HG03039 (cell line): ENCODE data around the gene FOXP4.

Experiments used
- ATAC-seq: cut with Tn5 transposase; IDR thresholded peaks from one replicate; pipeline ENCODE4 v1.9.1; 2021; ENCODE audit warnings: mild to moderate bottlenecking, moderate library complexity; ENCODE audit not compliant: unreplicated experiment

The FOXP4 gene

DNA sequence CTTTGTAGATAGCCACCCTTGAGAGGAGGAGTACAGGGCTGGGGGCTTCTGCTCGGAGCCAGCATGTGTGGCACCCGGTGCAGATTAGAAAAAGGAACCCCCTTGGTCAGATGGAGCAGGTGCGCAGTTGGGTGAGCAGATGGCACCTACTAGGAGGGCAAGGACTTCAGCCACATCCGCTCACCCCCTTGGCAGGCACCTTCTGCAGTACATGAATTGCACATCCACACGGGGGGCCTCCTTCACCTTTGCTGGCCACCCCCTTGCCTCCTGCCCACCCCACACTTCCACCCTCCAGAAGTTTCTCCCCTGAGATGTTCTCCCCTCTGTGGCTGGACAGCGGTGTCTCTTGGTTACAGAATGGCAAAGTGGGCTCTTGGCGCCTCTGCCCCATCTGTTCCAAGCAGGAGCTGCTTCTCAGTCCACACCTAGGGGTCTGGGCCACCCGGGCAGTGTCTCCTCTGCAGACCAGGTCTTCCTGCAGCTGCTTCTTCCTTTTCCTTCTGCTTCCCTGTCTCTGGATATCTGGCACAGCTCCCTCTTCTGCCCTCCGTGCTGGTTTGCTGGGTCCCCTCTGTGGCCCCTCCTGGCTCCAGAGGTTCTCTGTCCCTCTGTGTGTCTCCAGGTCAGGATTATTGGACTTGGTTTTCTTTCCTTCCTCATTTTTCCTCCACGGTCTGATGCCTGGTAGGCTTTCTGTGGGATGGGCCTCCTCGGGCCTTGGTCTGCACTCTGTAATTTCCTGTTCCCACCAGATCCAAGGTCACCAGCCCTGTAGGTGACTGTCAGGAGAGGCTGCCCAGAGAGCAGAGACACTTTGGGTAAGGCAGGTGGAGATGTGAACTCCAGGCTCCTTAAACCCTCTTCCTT is 96.1 kb downstream of the FOXP4 start:
- ATAC-seq, result no peak

DNA sequence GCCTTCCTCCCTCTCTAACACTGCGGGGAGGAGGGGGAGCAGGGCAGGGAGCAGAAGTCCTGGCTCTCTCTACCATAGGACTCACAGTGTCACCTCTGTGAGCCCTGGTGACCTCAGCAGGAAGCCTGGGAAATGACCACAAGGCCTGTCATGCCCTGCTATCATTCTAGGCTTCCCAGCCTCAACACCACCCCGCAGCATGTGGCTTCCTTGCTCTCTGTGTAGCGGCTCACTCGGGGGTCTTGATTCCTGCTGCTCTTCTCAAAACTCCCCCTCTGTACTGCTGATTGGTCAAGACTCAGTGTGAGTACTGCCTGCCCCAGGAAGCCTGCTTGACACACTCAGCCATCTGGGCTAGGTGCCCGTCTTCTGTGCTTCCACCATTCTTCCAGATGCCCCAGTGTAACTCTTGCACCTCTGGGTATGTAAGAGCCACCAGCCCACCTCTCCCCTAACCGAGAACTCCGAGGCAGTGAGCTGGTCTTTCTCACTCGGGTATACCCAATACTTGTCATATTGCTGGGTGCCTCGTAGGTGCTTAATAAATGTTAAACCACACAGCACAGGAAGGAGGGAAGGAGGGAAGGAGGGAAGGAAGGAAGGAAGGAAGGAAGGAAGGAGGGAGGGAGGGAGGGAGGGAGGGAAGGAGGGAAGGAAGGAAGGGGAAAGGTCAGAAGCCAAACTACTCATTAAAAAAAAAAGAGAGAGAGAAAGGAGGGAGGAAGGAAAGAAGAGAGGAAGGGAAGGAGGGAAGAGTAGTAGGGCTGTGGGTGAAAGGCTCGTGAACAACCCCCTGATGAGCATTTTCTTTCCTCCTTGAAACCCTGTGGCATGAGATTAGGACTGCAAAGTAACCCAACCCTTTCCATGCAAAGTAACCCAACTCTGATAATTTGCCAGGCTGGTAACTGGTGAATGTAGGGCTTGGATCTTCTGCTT is 97.0 kb downstream of the FOXP4 start:
- ATAC-seq, result no peak

DNA sequence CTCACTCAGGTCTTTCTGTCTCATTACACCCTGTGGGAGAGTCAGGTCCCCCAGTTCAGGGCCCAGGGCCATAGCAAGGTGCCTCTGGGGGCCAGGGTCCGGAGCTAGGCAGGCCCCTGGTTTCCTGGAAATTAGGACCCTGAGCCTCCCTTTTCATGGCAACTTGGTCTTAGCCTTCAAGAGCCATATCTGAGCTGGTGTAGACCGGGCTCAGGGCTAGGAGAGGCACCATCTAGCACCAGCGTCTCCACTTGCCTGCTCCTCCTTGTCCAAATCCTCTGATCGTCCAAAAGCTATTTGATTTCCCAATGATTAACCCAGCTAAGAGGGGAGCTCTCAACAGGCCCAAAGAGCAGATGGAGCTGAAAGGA is 97.7 kb downstream of the FOXP4 start:
- ATAC-seq, result no peak

DNA sequence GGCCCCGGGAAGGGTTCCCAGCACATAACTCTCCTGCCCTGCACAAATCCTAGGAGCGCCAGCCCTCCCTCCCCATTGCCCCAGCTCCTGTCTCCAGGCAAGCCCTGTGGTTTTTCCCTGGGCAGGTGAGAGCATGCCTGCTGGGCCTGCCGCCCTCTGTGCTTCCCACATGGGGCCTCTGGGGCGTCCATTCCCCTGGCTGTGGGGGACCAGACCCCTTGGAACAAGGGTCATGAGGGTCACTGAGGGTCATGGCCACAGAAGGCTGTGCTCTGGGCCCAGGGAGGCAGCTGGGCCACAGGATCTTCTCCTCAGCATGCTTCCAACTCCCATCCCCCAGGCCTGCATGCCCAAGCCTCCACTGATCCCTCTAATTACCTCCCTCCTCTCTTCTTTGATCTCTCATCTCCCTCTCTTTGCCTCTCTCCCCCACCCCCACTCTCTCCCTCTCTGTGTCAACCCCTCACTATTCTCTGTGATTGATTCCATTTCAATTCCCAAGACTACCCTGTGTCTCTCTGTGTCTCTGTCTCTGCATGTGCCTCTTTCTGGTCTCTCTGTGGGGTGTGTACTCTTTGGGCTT is 98.2 kb downstream of the FOXP4 start:
- no peak for ATAC-seq

DNA sequence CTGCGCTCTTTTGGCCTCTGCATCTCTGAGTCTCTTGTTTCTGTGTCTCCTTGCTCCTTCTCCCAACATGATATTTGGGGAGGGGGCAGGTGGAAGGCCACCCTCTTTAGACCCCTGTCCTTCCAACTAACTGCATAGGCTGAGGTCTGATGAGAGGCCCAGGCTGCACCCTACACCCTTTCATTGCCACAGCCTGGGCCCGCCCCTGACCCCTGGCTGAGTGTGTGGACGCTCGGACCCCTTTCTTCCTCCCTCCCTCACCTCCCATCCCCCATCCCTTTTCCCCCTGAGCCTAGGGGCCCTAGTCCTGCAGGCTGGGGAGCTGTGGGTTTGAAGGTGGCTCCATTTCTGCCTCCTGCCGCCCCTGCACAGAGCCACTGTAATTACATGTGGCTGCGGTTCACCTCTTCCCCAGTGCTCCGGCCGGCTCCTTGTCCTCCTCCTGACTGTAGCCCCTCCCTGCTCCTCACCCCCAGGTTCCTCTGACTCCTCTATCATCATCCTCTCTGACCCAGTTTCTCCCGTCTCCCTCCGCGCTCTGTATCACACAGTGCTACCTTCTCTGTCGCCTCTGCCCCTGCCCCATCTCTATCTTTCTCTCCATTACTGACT is 98.9 kb downstream of the FOXP4 start:
- no peak for ATAC-seq

DNA sequence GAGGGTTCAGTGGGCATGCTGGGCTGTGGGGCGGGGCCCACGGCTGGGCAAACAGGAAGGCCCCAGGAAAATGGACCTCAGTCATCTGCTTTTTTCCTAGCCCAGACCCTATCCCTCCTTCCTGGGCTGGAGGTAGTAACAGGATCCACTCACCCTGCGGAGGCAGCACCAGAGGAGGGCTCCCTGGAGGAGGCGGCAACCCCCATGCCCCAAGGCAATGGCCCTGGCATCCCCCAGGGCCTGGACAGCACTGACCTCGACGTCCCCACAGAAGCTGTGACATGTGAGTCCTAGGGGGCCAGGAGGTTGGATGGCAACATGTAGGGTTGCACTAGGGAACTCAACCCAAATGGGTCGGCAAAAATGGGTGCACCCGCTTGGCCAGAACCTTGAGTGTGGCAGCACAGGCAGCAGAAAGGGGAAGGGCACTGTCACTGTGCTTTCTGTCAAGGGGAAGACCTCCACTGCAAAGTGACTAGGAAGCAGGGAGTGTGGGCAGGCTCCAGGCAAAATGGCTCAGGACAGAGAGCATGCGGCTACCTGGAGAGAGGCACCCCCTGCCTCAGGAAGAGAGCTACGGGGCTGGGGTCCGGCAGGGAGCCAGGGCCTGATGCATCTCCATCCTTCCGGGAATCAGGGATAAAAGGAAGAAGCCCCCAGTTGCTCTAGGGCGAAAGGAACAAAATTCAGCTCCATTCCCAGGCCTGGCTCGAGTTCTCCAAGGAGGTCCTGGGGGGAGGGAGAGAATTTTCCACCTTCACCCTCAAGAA is 100.0 kb downstream of the FOXP4 start:
- ATAC-seq, result no peak

DNA sequence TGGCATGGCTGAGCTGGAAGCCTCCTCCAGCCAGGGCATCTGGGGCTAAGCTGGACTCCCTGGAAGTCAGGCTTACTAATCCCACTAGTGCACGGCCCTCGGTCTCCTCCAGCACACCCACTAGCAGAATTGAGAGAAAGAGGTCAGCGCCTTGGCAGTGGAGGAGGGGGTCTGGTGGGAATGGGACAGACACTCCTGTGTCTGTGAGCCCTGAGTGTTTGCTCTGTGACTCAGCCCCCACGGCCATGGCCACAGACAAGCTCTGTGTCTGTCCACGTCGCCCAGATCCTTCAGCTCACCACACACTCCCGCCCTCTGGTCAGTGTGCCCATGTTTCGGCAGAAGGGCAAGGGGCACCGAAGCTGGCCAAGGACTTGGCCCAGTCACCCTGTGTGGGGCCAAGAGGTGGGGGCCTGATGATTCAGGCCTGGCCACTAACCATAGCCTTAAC is 100.9 kb downstream of the FOXP4 start:
- ATAC-seq, result no peak

DNA sequence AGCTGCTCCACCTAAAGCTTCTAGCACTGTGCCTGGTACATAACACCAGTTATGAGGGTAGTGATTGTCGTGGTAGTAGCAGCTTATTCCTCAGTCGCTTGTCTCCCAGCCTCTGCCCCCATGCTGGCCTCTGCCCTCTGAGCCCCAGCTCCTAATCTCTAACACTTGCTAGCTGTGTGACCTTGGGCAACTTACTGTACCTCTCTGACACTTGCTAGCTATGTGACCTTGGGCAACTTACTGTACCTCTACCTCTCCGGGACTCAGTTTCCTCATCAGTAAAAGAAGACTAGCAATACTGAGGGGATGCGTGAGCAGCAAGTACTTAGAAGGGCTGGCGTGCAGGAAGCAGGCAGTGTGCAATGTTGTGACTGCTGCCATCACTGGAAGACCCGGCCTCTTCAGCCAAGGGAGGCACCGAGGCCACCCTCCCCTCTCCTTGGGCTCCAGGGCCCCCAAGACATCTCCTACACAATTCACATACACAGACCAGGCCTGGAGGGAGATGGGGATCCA is 101.9 kb downstream of the FOXP4 start:
- ATAC-seq, result no peak

DNA sequence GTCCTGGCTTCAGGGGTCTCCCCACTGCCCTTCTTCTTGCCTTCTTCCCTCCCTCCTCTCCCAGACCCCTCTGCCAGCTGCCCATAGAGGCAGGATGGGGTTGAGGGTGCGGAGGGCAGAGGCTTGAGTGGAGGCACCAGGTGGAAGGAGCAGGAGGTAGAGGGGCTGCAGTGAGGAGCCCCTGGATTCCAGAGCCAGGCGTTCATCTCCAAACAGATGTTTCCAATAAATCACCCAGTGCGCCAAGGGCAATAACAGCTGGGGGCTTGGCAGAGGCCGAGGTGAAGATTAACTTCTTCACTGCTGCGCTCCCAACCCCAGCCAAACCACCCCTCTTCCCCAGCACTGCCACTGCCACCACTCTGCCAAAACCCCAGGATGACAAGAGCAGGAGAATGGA is 102.7 kb downstream of the FOXP4 start:
- ATAC-seq, result no peak

DNA sequence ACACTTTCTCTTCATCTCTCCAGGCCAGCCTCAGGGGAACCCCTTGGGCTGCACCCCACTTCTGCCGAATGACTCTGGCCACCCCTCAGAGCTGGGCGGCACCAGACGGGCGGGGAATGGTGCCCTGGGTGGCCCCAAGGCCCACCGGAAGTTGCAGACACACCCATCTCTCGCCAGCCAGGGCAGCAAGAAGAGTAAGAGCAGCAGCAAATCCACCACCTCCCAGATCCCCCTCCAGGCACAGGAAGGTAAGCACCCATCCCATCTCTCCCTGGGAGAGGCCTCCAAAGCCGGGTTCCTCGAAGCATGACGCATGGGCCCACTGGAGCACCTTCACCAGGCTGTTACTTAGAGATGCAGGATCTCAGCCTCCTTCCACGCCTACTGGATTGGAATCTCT is 103.4 kb downstream of the FOXP4 start:
- no peak for ATAC-seq

DNA sequence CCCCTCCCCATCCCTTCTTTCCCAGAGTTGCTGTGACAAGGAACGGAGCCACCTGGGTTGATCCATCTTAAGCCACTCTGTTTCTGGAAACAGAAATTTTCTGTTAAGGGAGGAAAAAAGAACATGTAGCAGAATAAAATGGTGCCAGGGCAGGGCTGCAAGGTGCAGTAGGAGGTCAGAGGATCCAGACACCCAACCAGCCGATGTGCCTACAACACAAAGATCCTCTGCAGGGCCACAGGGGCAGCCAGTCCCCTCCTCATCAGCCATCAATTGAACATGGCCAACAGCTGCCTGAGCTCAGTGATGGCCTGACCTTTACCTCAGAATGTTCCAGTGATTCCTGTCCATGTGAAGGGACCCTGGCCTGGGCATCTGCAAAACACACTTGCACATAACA is 103.9 kb downstream of the FOXP4 start:
- no peak for ATAC-seq

DNA sequence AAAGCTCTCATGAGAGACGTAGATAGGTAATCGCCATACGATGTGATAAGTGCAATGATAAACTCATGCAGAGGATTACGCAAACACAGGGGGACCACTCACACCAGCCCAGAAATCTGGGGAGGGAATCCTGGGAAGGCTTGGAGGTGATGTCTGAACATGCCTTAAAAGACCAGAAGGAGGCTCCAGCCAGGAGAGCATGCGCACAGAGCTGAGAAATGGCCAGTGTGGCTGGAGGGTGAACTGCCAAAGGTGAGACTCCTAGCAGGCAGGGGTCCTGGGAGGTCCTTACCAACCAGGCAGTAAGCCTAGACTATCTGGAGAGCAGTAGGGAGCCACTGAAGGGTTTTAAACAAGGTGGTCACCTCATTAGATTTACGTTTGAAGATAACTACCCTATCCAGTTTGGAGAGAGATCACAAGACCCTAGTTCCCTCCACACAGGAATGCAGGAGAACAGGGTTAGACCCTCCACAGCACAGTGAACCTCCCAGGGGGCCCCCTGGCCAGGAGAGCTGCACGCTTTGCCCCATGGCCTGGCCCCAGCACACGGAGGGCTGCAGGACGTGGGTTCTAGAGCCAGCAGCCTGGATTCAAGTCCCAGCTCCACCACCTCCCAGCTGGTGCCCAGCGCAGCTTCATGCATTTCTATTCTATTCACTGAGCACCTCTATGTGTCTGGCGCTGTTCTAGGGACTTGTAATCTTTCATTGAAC is 105.2 kb downstream of the FOXP4 start:
- ATAC-seq, result no peak
